OCI-LY7 (cell line): ENCODE measurements around the gene ABCB8. TPM values are rescaled to one million over a fixed set of nuclear protein-coding genes. Genes with fewer than 3 reads are reported as not detected.

Source experiments
- BruUV-seq: library from RNA; stranded (reverse); fragments of 400-500 nt; replicated peaks from 2 replicates; lab custom pipeline; 2021; lab: Mats Ljungman, UMichigan
- CTCF ChIA-PET: fragments of 300-600 bp; sonication (Branson Sonifier 250); formaldehyde crosslinking; loops from one replicate; lab custom pipeline; 2022; ENCODE audit warnings: antibody characterized with exemption; ENCODE audit not compliant: unreplicated experiment; lab: Charles Lee
- POLR2A ChIA-PET: fragments of 300-600 bp; sonication (Branson Sonifier 250); formaldehyde crosslinking; loops from one replicate; lab custom pipeline; 2022; ENCODE audit warnings: antibody characterized with exemption; lab: Charles Lee
- DNase-seq: peaks from one replicate; pipeline ENCODE4 v3.0.0-alpha.2; 2015; ENCODE audit warnings: low spot score
- H2AFZ ChIP-seq: fragments of 200-600 bp; sonication (generic), shearing (Covaris generic); 2 replicates; pipeline ENCODE4 v1.6.1; 2014; ENCODE audit warnings: mild to moderate bottlenecking, antibody characterized with exemption, low read length, moderate library complexity
- H3K27ac ChIP-seq: fragments of 200-600 bp; sonication (generic); 2 replicates; pipeline ENCODE4 v1.5.1; 2014; ENCODE audit warnings: mixed run types, low read depth, mild to moderate bottlenecking, moderate library complexity, low read length, inconsistent platforms; ENCODE audit not compliant: poor library complexity, severe bottlenecking
- H3K36me3 ChIP-seq: fragments of 200-600 bp; sonication (generic); 2 replicates; pipeline ENCODE4 v1.6.1; 2014; ENCODE audit warnings: mild to moderate bottlenecking, antibody characterized with exemption, low read length, moderate library complexity, mixed read lengths; ENCODE audit not compliant: insufficient read depth
- H3K4me1 ChIP-seq: fragments of 200-600 bp; sonication (generic); 2 replicates; pipeline ENCODE4 v1.5.1; 2014; ENCODE audit warnings: mild to moderate bottlenecking, low read length; ENCODE audit not compliant: insufficient read depth, poor library complexity, severe bottlenecking
- H3K4me2 ChIP-seq: fragments of 200-600 bp; sonication (generic); 2 replicates; pipeline ENCODE4 v1.6.1; 2014; ENCODE audit warnings: mild to moderate bottlenecking, low read length
- H3K4me3 ChIP-seq: fragments of 200-600 bp; sonication (generic); 2 replicates; pipeline ENCODE4 v1.5.1; 2014; ENCODE audit warnings: mild to moderate bottlenecking, low read depth, low read length; ENCODE audit not compliant: poor library complexity, severe bottlenecking
- H3K79me2 ChIP-seq: fragments of 200-600 bp; sonication (generic); 2 replicates; pipeline ENCODE4 v1.6.1; 2016; ENCODE audit warnings: low read depth, mild to moderate bottlenecking, low read length, moderate library complexity, mixed read lengths; ENCODE audit not compliant: insufficient read depth
- H3K9me2 ChIP-seq: fragments of 200-600 bp; sonication (generic); 2 replicates; pipeline ENCODE4 v1.6.1; 2016; ENCODE audit warnings: mild to moderate bottlenecking, low read length, mixed read lengths; ENCODE audit not compliant: insufficient read depth
- H3K9me3 ChIP-seq: fragments of 200-600 bp; sonication (generic); 2 replicates; pipeline ENCODE4 v1.6.1; 2014; ENCODE audit warnings: mild to moderate bottlenecking, mixed run types, low read length, mixed read lengths
- H4K20me1 ChIP-seq: fragments of 200-600 bp; sonication (generic); 2 replicates; pipeline ENCODE4 v1.6.1; 2014; ENCODE audit warnings: mild to moderate bottlenecking, antibody characterized with exemption, low read length, moderate library complexity, mixed read lengths; ENCODE audit not compliant: insufficient read depth
- EZH2phosphoT487 ChIP-seq: fragments of 200-600 bp; sonication (generic); IDR thresholded peaks from 2 replicates; pipeline ENCODE4 v1.6.1; 2018; ENCODE audit warnings: low read depth, borderline replicate concordance, mild to moderate bottlenecking, mixed run types, antibody characterized with exemption, low read length, moderate library complexity, mixed read lengths
- intact Hi-C: fragments of 100-400 bp; cut with micrococcal nuclease; formaldehyde crosslinking; loops from one replicate; pipeline ENCODE4 v1.10.0; 2022; ENCODE audit not compliant: unreplicated experiment
- total RNA-seq, 2 experiments: library from RNA; depleted of rRNA in 1 of 2; stranded (reverse); fragments of >200 nt in 1 of 2; shearing (Covaris generic) in 1 of 2; gene quantifications; 2 replicates each; pipeline ENCODE4 v1.2.3, GENCODE V29; 2014 to 2022
- TF ChIP-seq, protein P1 (sequence below): fragments of 200-600 bp; sonication (generic); conservative IDR thresholded peaks from 2 replicates; pipeline ENCODE4 v1.5.1; 2014; ENCODE audit warnings: mild to moderate bottlenecking, antibody characterized with exemption, low read length, moderate library complexity, mixed read lengths

The ABCB8 gene
- total RNA-seq, 2 experiments from 2014 or later = 32.0 to 64.7 TPM

DNA sequence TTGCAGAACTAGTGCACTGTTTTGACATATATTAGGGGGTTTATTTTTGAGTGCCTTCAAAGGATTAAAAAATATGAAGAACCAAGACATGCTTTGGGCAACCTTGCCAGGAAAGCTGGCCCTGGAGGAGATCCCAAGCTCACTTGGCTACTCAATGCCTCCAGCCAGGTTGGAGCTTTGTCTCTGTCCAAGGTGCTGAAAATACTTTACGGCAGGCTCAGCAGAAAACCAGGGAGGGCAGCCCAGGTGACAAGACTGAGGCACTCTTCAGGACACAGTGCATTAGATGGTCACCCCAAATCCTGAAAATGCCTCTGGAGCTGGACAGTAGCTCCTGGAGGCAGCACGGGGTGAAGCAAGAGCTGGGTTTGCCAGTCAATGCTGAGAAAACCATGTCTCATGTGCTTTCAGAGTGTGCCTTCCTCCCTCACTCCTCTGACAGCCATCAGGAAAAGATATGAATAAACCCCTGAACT is 44.3 kb upstream of the ABCB8 start:
- Histone ChIP-seq H3K36me3 (no peaks in the 10 kb centered on the region), H4K20me1 (no peaks in the 10 kb centered on the region), H3K79me2 (no peaks in the 10 kb centered on the region), H3K27ac (no peak overlapping the region), H2AFZ (no peak overlapping the region), H3K4me1 (peaks cover 15% of the 10 kb centered on the region), H3K4me3 (no peak overlapping the region), H3K9me3 (no peaks in the 10 kb centered on the region), H3K9me2 (no peaks in the 10 kb centered on the region), H3K4me2 (no peak overlapping the region)
- ChIA-PET POLR2A (interaction anchor here (0.7 to 1.0 kb wide), 2 partner anchors 15 to 86 kb away, joined by 3 read pairs; no protein-coding TSS in a partner anchor), CTCF (interaction anchor here (0.6 to 1.4 kb wide), 2 partner anchors 9 to 27 kb away, joined by 3 read pairs; no protein-coding TSS in a partner anchor)
- peak; percentile 61 for DNase-seq
- intact Hi-C loops = no loop called here
- BruUV-seq = no TSS peak
- TF ChIP-seq, protein P1, sequence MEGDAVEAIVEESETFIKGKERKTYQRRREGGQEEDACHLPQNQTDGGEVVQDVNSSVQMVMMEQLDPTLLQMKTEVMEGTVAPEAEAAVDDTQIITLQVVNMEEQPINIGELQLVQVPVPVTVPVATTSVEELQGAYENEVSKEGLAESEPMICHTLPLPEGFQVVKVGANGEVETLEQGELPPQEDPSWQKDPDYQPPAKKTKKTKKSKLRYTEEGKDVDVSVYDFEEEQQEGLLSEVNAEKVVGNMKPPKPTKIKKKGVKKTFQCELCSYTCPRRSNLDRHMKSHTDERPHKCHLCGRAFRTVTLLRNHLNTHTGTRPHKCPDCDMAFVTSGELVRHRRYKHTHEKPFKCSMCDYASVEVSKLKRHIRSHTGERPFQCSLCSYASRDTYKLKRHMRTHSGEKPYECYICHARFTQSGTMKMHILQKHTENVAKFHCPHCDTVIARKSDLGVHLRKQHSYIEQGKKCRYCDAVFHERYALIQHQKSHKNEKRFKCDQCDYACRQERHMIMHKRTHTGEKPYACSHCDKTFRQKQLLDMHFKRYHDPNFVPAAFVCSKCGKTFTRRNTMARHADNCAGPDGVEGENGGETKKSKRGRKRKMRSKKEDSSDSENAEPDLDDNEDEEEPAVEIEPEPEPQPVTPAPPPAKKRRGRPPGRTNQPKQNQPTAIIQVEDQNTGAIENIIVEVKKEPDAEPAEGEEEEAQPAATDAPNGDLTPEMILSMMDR = no peak
- TF ChIP-seq EZH2phosphoT487 = no peak

DNA sequence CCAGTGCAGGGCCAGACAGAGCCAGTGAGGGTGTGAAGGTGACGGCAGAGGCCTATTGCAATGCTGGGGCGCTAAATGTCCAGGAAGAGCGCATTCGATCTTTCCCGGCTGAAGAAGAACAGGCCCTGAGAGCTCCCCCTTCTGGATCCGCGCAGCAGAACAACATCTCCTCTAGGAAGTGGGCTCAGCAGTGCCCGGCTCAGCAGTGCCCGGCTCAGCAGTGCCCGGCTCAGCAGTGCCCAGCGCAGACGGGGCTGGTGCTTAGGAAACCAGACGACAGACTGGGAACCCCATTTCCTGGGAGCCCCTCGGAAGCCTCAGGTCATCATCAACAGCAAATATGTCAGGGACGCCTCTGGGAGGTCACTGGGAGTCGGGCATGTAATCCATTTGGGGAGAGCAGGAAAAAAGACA is 42.1 kb upstream of the ABCB8 start:
- H2AFZ ChIP-seq = no peak overlapping the region
- H3K79me2 ChIP-seq = no peaks in the 10 kb centered on the region
- peaks cover 11% of the 10 kb centered on the region for H3K4me1 ChIP-seq
- no peaks in the 10 kb centered on the region for H3K36me3 ChIP-seq
- intact Hi-C loops = no loop called here
- H3K4me2 ChIP-seq = no peak overlapping the region
- no peaks in the 10 kb centered on the region for H3K9me3 ChIP-seq
- no peak for TF ChIP-seq EZH2phosphoT487
- TF ChIP-seq, protein P1 = peak; percentile 82
- ChIA-PET POLR2A (no interaction called here), CTCF (interaction anchor here (1.0 kb wide), 1 partner anchor 9 kb away, joined by 3 read pairs; no protein-coding TSS in a partner anchor)
- H3K4me3 ChIP-seq = no peak overlapping the region
- H4K20me1 ChIP-seq = no peaks in the 10 kb centered on the region
- no TSS peak for BruUV-seq
- peak; percentile 61 for DNase-seq
- no peaks in the 10 kb centered on the region for H3K9me2 ChIP-seq
- H3K27ac ChIP-seq = no peak overlapping the region

DNA sequence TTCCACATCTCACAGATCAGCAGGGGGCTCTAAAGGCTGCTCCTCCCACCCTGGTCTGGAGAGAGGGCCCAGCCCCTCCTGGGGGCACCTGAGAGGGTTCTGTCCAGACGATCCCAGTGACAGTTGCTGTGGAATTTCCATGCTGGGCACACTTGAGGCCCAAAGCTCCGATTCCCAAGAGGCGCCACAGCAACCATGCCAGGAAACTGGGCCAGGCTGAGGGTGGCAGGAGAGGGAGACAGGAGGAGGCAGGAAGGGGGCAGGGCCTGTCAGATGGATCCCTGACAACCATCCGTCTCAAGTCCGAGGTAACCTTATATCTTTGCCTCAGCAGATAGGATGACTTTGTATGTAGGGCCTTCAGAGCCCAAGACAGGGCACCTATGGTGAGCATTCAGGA is 41.7 kb upstream of the ABCB8 start:
- Histone ChIP-seq H3K4me2 (no peak overlapping the region), H3K79me2 (no peaks in the 10 kb centered on the region), H4K20me1 (no peaks in the 10 kb centered on the region), H3K4me1 (peaks cover 11% of the 10 kb centered on the region), H2AFZ (no peak overlapping the region), H3K9me2 (no peaks in the 10 kb centered on the region), H3K4me3 (no peak overlapping the region), H3K27ac (no peak overlapping the region), H3K36me3 (no peaks in the 10 kb centered on the region), H3K9me3 (no peaks in the 10 kb centered on the region)
- ChIA-PET POLR2A (interaction anchor here (0.7 kb wide), 2 partner anchors 98 to 585 kb away, joined by 4 to 8 read pairs; no protein-coding TSS in a partner anchor), CTCF (interaction anchor here (1.0 kb wide), 1 partner anchor 9 kb away, joined by 3 read pairs; no protein-coding TSS in a partner anchor)
- no TSS peak for BruUV-seq
- no peak for DNase-seq
- TF ChIP-seq, protein P1 = no peak
- TF ChIP-seq EZH2phosphoT487 = no peak
- intact Hi-C loops = no loop called here
